Hematopoietic multipotent progenitor cell treated with erythropoietin and hydrocortisone succinate and interleukin-3 and kit ligand, for 6 days (in vitro differentiated cells): ENCODE results near the gene ABHD13.
"Not testable (repeated sequence)": the region's sequence is repeated elsewhere in the genome, so short reads cannot be mapped to it uniquely, and the experiment has no call there.

Source experiments
- DNase-seq: peaks from one replicate; pipeline ENCODE4 v3.0.0-alpha.2; 2015

Gene ABHD13

DNA sequence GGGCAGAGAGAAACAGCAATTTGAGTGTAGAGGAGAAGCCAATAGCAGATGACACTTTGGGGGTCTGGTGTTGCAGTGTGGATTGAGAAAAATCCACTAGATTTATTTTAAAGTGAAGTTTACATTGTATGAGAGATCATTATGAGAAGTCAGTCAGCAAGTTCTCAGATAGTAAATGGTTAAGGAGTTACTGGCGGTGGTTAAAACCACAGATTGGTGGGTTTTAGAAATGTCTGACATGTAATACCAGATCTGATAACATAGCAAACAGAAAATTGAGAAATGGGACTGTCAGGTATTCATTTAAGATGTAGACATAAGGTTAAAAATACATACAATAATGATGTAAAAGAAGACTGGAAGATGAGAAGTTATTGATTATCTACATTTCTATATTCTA is 7.2 kb downstream of the ABHD13 start:
- peak; percentile 67 for DNase-seq

DNA sequence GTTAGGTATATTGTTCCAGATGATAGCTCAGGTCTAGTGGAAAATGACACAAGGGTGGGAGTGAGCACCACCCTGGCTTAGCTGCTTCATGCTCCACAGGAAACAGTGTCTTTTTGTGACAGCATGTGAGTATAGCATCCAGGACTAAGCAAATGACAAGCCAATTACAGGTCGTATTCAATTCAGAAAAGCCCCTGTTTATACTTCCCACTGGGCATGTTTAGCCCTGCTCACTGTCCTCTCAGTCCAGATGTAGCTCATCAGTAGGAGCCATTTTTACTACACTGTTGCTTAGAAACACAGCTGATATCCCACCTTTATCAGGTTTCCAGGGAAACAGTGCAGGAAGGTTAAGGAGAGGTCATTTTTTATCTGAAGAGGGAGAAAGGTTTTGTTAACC is 8.0 kb downstream of the ABHD13 start:
- DNase-seq: no peak

DNA sequence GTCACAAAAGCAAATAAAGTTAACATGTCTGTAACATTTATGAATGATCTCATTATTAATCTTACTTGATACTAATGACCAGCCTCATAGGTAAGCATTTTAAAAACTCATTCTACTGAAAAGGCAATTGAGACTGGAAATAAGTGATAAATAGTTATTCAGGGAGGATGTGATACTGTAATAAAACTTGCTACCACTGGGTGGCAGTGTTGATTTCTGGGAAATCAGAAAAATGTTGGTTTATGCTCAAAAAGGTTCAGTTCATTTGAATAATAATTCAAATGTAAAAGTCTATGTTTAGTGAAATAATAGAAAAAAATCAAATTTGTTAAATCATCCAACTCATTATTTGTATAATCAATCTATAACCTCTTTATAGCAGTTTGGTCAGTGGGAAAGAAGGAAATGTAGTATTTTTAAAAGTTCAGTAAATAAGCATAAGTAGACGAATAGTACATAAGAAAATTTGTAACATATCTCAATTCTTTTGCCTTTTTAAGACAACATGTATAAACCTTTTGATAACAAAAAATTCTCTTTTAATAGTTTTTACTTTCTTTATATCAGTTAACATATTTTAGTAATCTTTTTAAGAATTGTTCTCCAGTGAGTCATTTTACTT is 9.6 kb downstream of the ABHD13 start:
- peak; percentile 73 for DNase-seq

DNA sequence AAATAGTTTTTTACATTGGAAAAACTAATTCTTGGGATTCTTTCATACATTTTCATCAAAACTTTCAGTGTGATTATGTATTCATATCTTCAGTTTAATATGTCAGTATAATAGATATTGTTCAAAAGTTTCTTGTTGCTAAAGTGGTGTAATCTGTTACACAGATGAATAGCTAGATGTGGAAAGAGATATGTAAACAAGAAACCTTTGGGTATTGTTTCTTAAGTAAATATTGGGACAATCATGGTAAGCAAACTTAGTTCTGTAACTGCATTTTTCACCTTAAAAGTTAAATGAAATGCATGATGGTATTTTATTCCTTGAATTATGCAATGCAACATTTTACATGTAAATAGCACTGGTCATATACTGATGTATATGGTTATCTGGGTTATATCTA is 12.2 kb downstream of the ABHD13 start:
- no peak for DNase-seq

DNA sequence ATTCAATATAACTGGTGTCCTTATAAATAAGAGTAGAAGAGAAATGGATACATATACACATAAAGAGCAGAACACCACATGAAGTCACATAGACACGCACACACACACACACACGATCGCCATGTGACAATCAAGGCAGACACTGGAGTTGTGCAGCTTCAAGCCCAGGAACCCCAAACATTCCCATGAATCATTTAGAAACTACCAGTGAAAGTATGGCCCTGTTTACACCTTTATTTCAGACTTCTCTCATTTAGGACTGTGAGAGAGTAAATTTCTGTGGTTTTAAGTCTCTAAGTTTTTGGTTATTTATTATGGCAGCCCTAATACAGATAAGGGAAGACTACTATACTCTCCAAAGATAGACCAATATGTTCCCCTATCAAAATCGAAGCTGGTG is 31.0 kb downstream of the ABHD13 start:
- DNase-seq: no peak

DNA sequence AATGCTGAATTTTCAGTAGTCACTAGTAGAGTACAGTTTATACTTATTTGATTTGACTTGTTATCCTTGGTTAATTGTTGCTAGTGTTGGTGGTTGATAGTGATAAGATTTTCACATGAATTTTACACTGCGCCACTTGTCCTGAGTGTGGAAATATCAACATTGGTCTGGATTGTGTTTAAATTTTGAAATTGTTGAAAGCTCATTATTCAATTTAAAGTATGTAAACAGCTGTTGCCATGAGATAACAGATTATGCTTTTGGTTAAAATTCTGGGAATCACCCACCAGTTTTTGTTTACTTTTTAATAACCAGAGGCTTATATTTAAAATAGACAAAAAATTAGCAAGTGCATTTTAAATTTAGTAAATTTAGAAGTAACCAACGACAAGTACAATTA is 39.1 kb downstream of the ABHD13 start:
- peak; percentile 19 for DNase-seq

DNA sequence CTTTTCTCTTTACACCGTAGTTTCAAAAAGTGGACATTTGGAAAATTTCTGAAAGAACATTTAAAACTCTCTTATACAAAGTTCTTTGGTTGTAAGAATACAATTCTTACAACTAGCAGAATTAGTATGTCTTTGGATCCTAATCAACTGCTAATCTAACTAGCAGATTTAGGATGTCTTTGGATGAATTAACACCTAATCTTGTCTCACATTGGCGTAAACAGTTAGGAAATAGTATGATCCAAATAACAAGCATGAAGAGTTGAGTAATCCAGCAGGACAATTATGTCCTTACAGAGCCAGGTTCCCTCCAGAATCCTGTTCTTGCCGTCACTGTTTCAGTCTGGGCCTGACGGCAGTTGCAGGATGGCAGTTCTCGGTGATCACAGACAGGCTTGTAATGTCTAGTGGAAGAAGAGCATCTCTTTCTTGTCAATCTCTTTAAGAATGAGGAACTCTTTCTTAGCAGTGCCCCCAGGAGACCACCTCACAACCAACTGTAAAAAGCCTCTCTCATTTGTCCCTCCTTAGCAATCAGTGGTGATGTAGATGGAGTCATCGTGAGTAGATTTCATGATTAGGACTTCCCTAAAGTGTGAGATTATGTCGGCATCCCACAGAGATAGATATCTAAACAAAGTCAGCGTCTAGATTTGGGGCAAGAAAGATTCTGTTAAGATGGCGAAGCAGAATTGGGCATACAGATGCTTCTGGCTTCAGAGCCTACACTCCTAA is 45.6 kb downstream of the ABHD13 start:
- DNase-seq: peak; percentile 30

DNA sequence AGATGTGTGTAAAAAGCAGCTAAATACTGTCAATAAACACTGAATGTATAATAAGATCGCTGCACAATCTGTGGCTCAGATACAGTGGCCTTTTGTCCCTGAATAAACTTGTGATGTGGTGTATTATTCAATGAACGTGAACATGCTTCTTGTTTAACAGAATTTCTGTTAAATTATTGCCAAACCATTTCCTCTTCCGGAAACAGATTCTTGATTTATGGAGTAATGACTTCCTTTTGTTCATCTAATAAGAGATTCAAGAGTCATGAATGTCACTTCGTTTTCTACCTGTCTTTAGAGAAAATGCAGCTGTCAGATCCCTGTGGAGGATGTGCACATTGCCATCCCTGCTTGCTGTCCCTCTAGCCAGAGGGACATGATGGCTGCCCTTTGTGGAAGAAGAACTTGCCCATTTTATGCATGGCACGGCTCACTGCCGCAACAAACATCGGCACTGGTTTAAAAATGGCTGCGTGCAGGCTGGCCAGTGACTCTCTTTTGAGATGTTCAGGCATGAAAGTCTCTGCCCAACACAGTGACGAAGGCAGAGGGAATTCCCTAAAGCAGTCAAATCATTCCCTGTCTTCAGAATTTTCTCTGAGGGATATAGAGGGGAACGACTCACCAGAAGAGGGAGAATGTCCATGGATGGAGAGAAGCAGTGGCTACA is 48.3 kb downstream of the ABHD13 start:
- peak; percentile 62 for DNase-seq

DNA sequence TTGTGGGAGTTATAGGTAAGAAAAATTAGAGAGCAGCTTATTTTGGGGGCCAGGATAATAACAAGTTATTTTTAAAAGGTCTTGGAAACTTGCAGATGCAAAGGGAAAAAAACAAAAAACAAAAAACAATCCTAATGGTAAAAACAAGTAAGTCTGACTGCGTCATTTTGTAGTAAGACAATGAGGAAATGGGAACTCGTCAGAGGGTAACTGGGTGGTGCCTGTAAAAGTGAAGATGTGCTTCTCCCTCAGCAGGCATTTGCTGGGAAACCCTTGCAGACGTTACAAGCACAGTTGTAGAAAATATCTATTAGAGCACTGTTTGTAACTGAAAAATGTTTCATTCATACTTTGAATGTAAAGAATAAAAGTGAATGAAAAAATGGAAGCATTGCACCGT is 49.2 kb downstream of the ABHD13 start:
- peak; percentile 17 for DNase-seq

DNA sequence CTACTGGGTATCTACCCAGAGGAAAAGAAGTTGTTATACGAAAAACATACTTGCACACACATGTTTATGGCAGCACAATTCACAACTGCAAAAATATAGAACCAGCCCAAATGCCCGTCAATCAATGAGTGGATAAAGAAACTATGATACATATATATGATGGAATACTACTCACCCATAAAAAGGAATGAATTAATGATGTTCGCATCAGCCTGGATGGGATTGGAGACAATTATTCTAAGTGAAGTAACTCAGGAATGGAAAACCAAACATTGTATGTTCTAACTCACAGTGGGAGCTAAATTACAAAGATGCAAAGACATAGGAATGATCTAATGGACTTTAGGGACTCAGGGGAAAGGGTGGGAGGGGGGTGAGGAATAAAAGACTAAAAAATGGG is 49.7 kb downstream of the ABHD13 start:
- not testable (repeated sequence) for DNase-seq

DNA sequence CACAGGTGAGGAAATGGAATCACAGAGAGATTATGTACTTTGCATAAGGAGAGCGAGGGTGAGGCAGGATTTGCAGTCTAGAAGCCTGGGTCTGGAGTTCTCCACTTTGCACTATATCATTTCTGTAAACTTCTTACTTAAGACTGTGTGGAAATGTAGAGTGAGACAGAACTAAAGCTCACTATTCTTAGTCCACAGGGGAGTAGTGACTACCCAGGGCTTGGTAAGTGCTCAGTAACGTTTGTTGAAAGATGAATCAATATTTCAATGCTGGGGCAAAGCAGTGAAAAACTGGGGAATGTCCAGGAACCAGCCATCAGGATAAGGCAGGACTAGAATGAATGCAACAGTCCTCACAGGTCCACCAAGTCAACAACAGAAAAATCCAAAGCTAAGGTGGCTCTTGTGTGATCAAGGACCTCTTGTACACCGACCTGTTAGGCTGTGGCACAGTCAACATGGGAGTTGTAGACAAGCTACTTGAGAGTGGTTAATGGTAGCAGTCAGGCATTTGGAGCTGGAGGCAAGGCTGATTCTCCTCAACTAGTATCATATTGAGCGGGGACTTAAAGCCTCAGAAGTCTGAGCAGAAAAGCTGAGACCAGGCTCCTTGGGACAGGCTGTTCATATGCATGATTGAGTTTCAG is 50.4 kb downstream of the ABHD13 start:
- peak; percentile 11 for DNase-seq

DNA sequence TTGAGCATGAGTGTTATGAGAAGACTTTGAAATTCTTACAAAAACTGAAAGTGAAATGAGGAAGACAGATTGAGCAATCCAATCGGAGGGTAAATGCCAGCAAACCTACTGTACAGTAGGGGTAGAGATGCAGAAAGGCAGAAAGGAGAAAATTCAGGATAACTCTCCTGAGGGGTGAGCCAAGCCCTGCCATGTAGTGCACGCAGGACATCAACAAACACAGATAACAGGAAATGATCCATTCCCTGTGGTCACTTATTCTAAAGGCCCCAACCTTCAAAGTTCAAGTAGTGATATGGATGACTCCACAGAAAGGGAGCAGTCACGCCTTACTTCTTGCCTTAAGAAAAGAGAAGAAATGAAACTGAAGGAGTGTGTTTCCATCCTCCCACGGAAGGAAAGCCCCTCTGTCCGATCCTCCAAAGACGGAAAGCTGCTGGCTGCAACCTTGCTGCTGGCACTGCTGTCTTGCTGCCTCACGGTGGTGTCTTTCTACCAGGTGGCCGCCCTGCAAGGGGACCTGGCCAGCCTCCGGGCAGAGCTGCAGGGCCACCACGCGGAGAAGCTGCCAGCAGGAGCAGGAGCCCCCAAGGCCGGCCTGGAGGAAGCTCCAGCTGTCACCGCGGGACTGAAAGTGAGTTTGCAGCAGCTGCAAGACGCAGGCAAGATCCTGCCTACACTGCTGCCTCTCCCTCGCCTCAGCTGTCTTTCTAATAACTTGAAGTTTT is 51.6 kb downstream of the ABHD13 start, which contains the start of gene TNFSF13B:
Gene TNFSF13B (plus strand): TSS at position 118 of the 728 bp plus-strand sequence. CDS start 178 bp downstream, at position 296.
- peak; percentile 73 for DNase-seq

DNA sequence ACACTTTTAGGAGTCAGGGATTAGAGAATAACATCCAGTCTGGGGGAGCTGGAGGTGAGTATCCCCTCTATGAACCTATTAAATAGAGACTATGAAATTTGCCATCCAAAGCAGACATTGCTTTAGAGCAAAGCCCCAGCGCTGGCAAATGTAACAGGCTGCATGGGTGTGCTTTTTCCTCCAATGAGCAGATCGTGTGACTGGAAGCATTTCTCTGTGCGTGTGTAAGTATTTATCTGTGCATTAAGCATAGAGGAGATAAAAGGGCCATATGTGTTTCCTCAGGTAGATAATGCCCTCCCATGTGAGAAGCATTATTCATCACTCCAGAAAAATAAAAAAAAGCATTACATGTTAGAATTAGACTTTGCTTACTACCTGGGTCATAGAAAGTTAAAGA is 52.2 kb downstream of the ABHD13 start:
- peak; percentile 71 for DNase-seq

DNA sequence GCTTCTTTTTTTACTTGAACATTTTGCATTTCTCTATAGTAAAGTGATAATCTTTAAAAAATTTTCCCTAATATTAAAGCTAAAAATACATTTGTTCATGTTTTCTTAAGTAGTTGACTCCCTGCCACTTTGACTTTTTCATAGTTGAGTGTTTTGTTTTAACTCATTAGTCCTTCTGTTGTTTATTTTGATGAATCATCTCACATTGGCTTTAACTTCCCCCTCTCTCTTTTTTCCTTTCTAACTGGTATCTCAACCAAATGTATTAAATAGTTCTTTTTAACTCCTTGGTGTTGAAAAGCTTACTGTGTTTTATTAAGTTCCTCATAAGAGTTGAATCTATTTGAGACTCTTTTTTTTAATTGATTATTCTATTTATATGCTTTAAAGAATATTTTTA is 54.1 kb downstream of the ABHD13 start:
- DNase-seq: peak; percentile 47

DNA sequence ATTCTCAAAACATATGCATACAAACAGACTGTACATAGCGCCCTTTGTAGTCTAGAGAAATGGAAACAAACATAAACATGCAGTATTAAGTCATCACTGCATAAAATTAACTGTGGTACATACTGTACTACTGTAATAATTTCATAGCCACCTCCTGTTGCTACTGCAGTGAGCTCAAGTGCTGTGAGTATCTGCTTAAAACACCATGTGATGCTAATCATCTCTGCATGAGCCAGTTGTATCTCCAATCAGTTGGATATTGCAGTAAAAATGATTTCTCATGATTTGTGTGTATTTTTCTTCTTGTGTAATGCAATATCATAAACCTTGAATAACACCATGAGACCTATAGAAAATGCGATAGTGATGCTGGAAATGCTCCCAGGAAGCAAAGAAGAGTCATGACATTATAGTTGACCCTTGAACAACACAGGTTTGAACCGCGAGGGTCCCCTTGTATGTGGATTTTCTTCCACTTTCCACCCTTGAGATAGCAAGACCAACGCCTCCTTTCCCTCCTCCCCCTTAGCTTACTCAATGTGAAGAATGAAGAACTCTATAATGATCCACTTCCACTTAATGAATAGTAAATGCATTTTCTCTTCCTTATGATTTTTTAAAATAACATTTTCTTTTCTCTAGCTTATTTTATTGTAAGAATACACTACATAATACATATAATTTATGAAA is 55.4 kb downstream of the ABHD13 start:
- DNase-seq: no peak

DNA sequence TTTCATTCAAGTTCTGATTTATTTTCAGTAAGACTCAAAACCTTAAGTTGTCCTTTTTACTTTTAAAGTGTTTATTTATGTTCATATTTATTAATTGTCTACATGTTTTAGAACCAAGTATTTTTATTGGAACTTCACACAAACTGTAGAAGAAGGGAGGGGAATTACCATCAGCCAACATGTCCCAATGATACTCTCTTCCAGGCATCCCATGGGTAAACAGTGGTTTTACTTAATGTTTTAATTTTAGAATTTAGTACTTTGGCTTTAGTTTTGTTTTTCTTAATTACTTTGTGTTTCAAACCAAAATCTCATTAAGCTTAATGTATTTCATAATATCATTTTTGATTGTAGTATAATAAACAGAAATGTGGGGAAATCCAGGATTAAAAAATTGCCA is 56.5 kb downstream of the ABHD13 start:
- DNase-seq: no peak

DNA sequence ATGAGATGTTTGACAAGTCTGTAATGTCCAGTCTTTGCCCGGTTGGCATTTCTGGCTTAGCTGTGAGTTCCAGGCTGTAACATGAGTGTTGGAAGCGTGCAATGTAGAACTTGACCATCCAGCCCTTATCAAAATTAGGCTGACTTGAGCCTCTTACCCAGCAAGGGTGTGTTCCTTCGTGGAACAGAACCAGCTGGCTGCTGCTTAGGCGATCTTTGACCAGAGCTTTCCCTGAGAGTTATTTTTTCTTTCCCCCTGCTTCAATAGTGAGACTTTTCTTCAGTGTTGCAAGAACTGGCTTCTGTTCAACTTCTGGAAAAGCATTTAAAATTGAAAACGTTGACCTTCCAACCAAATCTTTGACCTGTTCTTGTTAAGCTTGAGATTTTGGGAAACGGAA is 57.9 kb downstream of the ABHD13 start:
- DNase-seq: no peak

DNA sequence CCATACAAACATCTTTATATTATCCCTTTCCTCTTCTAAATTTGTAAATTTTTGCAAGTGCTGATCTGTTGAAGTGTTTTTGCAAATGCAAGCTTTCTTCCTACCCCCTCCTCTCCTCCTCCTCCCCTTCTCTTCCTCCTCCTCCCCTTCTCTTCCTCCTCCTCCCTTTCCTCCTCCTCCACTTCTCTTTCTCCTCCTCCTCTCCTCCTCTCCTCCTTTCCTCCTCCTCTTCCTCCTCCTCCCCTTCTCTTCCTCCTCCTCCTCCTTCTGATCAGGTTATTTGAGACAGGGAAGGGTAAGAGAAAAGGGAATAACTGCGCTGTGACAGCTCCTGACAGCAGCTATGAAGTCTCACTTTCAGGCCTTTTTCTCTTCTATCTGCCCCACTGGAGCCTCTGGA is 60.3 kb downstream of the ABHD13 start:
- DNase-seq: no peak

DNA sequence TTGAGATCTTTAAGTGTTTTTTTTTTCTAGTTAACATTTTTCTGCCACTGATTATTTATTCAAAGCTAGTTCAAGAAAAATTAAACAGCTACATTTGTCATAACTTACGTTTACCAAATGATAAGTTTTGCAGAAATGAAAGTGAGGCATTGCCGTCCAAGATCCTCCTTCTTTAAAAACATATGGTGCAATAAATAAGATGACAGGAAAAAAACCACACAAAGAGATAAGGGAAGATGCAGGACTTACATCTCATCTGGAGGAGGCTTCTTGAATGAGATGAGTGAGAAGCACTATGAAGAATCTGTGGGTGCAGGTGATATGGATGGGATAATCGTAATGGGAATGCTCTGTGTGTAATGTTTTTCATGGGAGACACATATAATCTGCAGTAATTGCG is 63.7 kb downstream of the ABHD13 start:
- peak; percentile 46 for DNase-seq

DNA sequence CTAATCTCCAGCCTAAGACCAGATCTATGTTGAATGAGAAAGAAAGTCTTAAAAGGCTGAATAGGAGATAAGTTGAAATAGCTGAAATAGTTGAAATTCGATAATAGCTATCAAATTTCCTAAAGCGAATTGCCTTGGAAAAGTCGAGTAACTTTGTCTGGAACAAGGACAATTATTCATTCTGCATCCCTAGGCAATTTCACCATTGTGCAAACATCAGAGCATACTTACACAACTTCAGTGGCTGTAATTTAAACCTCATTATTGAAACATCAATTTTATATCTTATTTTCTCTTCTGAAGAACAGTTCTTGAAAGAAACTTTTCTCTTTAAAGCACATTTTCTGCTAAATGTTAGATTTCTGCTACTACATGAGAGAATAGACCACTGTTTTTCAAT is 64.9 kb downstream of the ABHD13 start:
- no peak for DNase-seq
